HG03469 (cell line): Measurements from ENCODE around the gene PPP1R3F.
A peak's percentile ranks its signal among the peaks of the same experiment; 100 is the strongest.

Experiments
- ATAC-seq: cut with Tn5 transposase; IDR thresholded peaks from one replicate; pipeline ENCODE4 v1.9.1; 2021; ENCODE audit warnings: mild to moderate bottlenecking, moderate library complexity, moderate number of reproducible peaks; ENCODE audit not compliant: unreplicated experiment

The PPP1R3F gene

GRCh38 chrX:49269767-49270248 lies at the start of gene PPP1R3F:
Gene PPP1R3F (plus strand): TSS chrX:49269793. CDS start chrX:49269870, 77 bp downstream.
- ATAC-seq, result peak; percentile 8

GRCh38 chrX:49220100-49220499 lies 49.5 kb upstream of the PPP1R3F start:
- ATAC-seq, result no peak

GRCh38 chrX:49221868-49222267 lies 47.7 kb upstream of the PPP1R3F start:
- no peak for ATAC-seq

- ATAC-seq, result no peak
These were observed 43.7 kb upstream of the PPP1R3F start for GRCh38 chrX:49225858-49226257.

- ATAC-seq, result no peak
These were observed 42.6 kb upstream of the PPP1R3F start for GRCh38 chrX:49226946-49227345.

- no peak for ATAC-seq
These were observed 41.9 kb upstream of the PPP1R3F start for GRCh38 chrX:49227726-49228125.

- ATAC-seq, result no peak
These were observed 41.4 kb upstream of the PPP1R3F start for GRCh38 chrX:49228185-49228584.

- no peak for ATAC-seq
These were observed 38.9 kb upstream of the PPP1R3F start for GRCh38 chrX:49230500-49231232.

- ATAC-seq, result no peak
These were observed 38.1 kb upstream of the PPP1R3F start for GRCh38 chrX:49231333-49232000.

GRCh38 chrX:49232525-49232924 lies 37.1 kb upstream of the PPP1R3F start:
- no peak for ATAC-seq

- ATAC-seq, result no peak
These were observed 36.4 kb upstream of the PPP1R3F start, which contains the start of gene CACNA1F for GRCh38 chrX:49233176-49233575. Gene CACNA1F (minus strand): TSS chrX:49233340. CDS start chrX:49233309, 31 bp downstream.

- ATAC-seq, result no peak
These were observed 35.6 kb upstream of the PPP1R3F start for GRCh38 chrX:49233887-49234555.

GRCh38 chrX:49237060-49237459 lies 32.5 kb upstream of the PPP1R3F start:
- no peak for ATAC-seq

GRCh38 chrX:49238735-49239134 lies 30.9 kb upstream of the PPP1R3F start:
- ATAC-seq, result no peak

GRCh38 chrX:49242545-49243066 lies 27.0 kb upstream of the PPP1R3F start:
- ATAC-seq, result no peak

- ATAC-seq, result no peak
These were observed 26.4 kb upstream of the PPP1R3F start for GRCh38 chrX:49243166-49243565.

- no peak for ATAC-seq
These were observed 25.4 kb upstream of the PPP1R3F start for GRCh38 chrX:49244207-49244606.

- ATAC-seq, result no peak
These were observed 23.1 kb upstream of the PPP1R3F start for GRCh38 chrX:49246541-49246940.

- no peak for ATAC-seq
These were observed 22.2 kb upstream of the PPP1R3F start for GRCh38 chrX:49247346-49247745.

GRCh38 chrX:49247916-49248811 lies 21.4 kb upstream of the PPP1R3F start:
- ATAC-seq, result no peak
